HG03108 (cell line): ENCODE data around the gene N4BP2L1.
"Not testable (repeated sequence)": the region's sequence is repeated elsewhere in the genome, so short reads cannot be mapped to it uniquely, and the experiment has no call there.

Experiments
- ATAC-seq: cut with Tn5 transposase; IDR thresholded peaks from one replicate; pipeline ENCODE4 v1.9.1; 2021; ENCODE audit warnings: moderate library complexity; ENCODE audit not compliant: unreplicated experiment

The N4BP2L1 gene

DNA sequence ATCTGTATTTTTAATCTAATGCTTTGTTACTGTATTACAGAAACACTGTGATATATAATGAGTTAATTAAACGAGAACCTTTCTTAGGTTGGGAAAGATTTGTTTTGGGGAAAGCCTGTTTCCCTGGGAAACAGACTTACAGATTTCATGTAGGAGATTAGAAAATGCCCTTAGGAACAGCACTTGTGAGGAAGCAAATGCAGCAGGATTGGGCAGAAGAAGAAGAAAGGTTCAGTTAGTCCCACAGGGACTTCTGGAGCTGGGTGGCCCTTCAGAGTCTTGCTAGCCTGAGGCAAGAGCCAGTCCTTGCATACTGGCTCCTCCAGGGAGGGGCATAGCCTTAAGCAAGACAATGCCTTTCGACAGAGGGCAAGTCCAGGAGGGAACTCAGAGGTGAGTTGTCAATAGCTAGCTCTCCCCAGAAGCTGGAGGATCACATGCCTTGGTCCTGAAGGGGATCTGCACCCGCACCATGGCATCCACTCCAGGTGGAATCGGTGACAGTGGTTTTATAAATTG, 36.8 kb downstream of the N4BP2L1 start:
- no peak for ATAC-seq

DNA sequence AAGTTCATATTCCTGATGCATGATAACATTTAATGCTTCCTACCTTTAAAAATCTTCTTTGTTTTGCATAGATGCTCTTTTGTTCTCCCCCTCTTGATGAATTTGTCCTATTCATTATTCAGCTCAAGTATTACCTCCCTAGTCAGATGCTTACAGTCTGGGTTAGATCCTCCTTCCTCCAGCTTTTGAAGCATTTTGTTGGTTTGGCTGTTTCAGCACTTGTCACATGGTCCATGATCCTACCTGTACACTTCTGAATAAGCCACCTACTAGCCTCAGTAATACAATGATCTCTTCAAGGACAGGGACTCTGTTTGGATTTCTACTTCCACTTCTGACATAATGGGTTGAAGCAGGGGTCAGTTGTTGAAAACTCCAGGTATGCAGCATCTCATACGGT, 37.4 kb downstream of the N4BP2L1 start:
- ATAC-seq = no peak

DNA sequence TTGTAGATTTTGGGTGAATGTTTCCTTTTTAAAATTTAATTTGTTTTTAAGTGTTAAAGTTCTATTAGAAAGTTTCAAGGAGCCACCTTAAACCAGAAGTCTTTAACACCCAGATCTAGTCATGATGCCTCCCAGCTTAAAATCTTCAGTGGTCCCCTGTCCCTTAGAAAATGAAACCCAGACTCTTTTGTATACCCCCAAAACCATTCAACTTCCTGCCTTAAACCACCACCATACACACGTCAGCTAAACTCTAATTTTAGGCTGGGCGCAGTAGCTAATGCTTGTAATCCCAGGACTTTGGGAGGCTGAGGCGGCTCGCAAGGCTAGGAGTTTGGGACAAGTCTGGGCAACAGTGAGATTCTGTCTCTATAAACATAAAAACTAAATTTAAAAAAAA, 37.9 kb downstream of the N4BP2L1 start:
- ATAC-seq = no peak

DNA sequence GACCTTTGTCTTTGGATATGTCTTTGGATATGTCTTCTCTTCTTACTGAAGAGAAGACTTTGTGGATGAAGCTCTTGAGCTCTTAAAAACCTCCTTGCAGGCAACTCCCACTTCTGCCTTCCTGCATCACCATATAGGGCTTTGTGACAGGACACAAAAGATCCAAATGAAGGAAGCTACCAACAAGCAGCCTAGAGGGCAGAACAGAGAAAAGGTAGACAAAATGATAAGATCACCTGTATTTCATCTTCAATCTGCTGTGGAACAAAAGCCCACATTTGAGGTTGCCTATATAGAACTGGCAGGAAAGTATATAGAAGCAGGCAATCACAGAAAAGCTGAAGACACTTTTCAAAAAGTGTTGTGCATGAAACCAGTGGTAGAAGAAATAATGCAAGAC, 42.5 kb downstream of the N4BP2L1 start:
- ATAC-seq = no peak

DNA sequence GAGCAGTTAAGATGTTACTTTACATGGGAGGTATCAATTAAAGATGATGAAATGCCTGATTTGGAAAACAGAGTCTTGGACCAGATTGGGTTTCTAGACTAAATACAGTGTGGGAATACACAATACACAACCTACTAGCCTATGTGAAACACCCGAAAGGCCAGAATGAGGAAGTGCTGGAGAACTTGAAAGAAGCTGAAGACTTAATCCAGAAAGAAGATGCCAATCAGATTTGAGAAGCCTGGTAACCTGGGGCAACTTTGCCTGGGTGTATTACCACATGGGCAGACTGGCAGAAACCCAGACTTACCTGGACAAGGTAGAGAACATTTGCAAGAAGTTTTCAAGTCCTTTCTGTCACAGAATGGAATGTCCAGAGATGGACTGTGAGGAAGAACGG, 43.2 kb downstream of the N4BP2L1 start:
- ATAC-seq = no peak

DNA sequence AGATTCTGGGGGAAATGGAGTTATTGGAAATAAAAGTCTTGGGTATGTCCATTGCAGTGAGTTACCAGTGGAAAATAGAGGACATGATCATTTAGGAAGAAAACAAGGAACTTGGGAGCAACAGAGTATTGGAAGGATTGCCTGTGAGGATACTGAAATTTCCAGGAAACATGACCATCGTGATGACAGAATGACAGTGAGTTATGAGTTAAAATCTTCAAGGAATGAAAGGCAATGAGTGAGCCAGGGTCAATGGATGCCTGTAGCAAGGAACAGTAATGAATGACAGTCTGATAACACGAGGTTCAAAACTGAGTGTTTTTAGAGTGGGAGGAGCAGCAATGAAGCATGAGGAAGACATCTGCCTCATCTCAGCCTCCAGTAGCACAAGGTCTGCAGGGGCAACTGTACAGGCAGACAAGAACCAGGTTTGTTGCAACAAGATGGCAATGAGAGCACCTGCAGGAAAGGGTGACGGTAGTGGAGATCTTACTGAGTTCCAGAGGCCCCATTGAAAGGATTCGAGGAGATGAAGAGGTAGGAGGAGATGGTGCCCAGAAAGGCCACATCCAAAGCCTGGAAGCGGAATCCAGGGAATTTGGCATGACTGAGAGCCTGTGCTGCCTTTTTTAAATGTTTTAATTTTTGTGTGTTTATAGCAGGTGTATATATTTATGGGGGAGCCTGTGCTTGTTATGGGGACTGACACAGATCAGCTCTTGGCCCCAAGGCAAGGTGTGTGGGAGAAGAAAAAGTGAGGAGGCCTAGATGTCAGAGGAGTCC, 43.9 kb downstream of the N4BP2L1 start:
- no peak for ATAC-seq

DNA sequence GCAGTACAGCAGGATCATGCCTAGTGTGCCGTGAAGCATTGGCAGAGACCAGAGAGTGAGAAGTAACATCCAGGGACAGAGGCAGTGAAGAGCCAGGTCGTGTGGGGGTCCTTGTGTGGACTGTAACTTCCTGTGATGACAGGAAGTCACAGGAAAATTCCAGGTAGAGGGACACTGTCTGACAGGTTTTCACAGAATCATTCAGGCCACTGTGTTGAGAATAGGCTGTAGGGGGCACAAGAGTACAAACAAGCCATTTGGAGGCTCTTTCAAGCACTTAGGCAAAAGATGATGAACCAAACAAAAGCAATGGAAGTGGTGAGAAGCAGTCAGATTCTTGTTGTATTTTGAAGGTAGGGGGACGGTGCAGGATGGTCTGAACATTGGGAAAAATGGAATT, 46.4 kb downstream of the N4BP2L1 start:
- no peak for ATAC-seq

DNA sequence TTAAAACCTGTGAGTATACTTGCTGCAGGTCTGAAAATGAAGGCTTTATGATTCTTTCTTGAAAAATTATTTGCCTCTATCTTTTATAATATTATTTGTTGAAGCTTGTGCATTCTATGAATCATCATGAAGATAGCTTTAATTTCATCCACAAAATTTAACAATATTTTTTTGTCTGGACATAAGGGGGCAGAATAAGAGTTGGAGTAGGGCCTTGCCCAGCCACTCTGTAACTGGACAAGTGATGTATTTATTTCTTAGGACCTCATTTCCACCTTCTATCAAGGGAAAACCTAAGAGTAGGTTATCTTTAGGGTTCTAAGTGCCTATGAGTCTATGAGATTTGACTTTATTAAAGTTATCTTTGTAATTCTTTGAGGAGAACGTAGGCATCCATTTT, 49.9 kb downstream of the N4BP2L1 start:
- no peak for ATAC-seq

DNA sequence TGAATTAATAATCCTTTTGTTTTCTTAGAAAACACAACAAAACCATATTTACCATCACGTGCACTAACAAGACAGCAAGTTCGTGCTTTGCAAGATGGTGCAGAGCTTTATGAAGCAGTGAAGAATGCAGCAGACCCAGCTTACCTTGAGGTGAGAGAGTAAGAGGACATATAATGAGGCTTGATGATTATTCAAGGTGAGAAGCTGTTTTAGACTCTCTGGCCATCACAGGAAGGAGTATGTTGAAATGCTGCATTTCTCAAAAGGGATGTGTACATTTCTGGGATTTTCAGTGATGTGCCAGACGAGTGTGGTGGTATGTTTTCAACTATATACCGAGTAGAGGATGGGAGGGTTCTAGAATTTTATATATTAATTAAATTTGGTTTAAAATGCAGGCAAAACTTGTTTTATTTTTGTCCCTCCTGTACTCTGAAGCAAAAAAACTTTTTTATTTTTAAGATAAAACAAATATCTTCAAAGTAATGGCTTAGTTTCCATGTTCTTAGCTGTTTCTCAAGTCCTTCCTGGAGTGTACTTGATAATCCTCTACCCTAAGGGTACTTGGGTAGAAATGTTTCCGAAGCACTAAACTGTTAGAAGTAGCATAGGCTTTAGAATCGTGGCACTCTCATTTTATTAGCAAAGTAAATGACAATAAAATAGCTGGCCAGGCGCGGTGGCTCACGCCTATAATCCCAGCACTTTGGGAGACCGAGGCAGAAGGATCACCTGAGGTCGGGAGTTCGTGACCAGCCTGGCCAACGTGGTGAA, 51.1 kb downstream of the N4BP2L1 start:
- no peak for ATAC-seq

DNA sequence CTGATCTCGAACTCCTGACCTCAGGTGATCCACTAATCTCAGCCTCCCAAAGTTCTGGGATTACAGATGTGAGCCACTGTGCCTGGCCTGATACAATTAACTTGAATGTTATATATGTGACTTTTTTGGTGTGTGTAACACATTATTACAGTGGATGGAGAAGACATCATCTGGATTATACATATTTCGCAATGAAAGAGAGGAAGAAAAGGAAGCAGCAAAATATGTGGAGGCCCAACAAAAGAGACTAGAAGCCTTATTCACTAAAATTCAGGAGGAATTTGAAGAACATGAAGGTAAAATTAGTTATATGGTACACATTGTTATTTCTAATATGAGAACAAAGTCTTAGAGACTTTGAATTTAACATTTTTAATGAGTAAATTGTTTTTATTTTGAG, 57.1 kb downstream of the N4BP2L1 start:
- no peak for ATAC-seq

DNA sequence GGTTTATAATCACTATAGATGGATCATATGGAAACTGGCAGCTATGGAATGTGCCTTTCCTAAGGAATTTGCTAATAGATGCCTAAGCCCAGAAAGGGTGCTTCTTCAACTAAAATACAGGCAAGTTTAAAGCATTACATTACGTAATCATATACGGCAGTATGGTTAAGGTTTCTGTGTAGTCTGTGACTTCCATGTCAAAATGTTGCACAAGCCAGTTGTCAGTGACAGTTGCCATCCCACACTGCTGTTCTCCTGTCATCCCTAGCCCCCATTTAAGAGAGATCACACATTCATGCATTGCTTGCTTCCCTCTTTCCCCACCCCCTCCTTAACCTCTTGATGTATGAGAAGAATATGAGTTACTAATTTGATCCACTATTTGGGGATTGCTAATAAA, 65.4 kb downstream of the N4BP2L1 start:
- ATAC-seq = no peak

DNA sequence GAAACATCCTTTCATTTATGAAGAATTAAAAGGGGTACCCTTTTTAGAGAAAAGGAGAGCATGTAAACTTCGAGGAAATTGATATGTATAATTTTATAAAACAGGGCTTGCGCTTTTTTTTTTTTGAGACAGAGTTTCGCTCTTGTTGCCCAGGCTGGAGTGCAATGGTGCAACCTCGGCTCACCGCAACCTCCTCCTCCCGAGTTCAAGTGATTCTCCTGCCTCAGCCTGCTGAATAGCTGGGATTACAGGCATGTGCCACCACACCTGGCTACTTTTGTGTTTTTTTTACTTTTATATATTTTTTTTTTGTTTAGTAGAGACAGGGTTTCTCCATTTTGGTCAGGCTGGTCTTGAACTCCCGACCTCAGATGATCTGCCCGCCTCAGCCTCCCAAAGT, 72.0 kb downstream of the N4BP2L1 start:
- not testable (repeated sequence) for ATAC-seq

DNA sequence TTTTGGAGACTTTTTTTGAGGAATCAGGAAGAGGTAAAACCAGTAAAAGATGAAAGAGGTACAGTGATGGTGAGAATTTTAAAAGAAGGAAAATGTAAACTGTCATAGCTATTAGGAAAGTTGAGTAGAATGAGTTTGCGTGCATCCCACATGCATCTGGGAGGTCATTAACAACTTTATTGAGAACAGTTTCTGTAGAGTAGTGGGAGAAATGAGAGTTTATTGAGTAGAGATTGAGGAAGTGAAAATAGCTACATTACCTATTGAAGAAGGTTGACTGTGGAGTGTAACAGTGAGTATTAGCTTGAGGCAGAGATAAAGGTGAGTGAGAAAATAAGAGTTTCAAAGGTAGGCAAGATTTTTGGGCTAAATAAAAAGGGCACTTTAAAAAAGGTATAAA, 73.9 kb downstream of the N4BP2L1 start:
- ATAC-seq = no peak

DNA sequence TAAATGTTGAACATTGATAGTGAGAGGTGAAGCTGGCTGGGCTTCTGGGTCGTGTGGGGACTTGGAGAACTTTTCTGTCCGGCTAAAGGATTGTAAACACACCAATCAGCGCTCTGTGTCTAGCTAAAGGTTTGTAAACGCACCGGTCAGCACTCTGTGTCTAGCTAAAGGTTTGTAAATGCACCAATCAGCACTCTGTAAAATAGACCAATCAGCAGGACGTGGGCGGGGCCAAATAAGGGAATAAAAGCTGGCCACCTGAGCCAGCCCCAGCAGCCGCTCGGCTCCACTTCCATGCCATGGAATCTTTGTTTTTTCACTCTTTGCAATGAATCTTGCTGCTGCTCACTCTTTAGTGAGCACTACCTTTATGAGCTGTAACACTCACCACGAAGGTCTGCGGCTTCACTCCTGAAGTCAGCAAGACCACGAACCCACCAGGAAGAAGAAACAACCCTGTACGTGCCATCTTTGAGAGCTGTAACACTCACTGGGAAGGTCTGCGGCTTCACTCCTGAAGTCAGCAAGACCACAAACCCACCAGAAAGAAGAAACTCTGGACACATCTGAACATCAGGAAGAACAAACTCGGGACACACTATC, 77.0 kb downstream of the N4BP2L1 start:
- not testable (repeated sequence) for ATAC-seq
